Esophagus (tissue), 2 donors: ENCODE data around the gene TRIM50. TPM values are rescaled to one million over a fixed set of nuclear protein-coding genes. Genes with fewer than 3 reads are reported as not detected.

Experiments used
- H3K27ac ChIP-seq, 2 donors: one replicate each; pipeline ENCODE4 v1.5.1; 2013; ENCODE audit warnings: low read depth in 2 of 2, mild to moderate bottlenecking in 2 of 2, inconsistent platforms in 1 of 2, low read length in 1 of 2, moderate library complexity in 1 of 2
- H3K27me3 ChIP-seq, 2 donors: one replicate each; pipeline ENCODE4 v1.6.1; 2013; ENCODE audit warnings: low read length in 2 of 2, control low read depth in 1 of 2, mild to moderate bottlenecking in 1 of 2; ENCODE audit not compliant: insufficient read depth in 2 of 2, control insufficient read depth in 1 of 2
- H3K36me3 ChIP-seq, 2 donors: one replicate each; pipeline ENCODE4 v1.6.1; 2013; ENCODE audit warnings: low read length in 1 of 2; ENCODE audit not compliant: control insufficient read depth in 2 of 2, insufficient read depth in 2 of 2
- H3K4me1 ChIP-seq, 2 donors: one replicate each; pipeline ENCODE4 v1.6.1; 2013; ENCODE audit warnings: low read length in 1 of 2; ENCODE audit not compliant: control insufficient read depth in 2 of 2, insufficient read depth in 2 of 2
- H3K4me3 ChIP-seq, 2 donors: one replicate each; pipeline ENCODE4 v1.5.1; 2013; ENCODE audit warnings: low read length in 2 of 2, mild to moderate bottlenecking in 2 of 2, low read depth in 1 of 2, moderate library complexity in 1 of 2
- H3K9me3 ChIP-seq, 2 donors: one replicate each; pipeline ENCODE4 v1.6.1; 2013; ENCODE audit warnings: mild to moderate bottlenecking in 2 of 2, low read depth in 1 of 2, low read length in 1 of 2, moderate library complexity in 1 of 2; ENCODE audit not compliant: control insufficient read depth in 2 of 2, insufficient read depth in 1 of 2
- WGBS, 2 donors: extraction: QIAGEN DNeasy Blood & Tissue Kit; methylation state at CpG; one replicate each; pipeline ENCODE4 v1.1.7; 2013; 5-methylcytosine and 5-hydroxymethylcytosine counted together
- polyA plus RNA-seq, 2 donors: library from polyadenylated mRNA; stranded (reverse); fragments of 200-250 nt; gene quantifications; one replicate each; pipeline ENCODE4 v1.2.3, GENCODE V29; 2013
- donor health status: healthy with polysubstance abuse.
- donor health status: Bipolar disorder and iron deficiency.

The TRIM50 gene
- polyA plus RNA-seq, 2 donors = 0.02 TPM; not detected in 1

- H3K36me3 ChIP-seq = no peaks in the 10 kb centered on the region
- H3K27me3 ChIP-seq = no peaks in the 10 kb centered on the region
- no peak overlapping the region for H3K27ac ChIP-seq
- H3K4me1 ChIP-seq = no peaks in the 10 kb centered on the region
- 87 to 89% methylated on average over 3 of the region's 3 CpGs for WGBS, 2 donors
- no peak overlapping the region for H3K4me3 ChIP-seq
- peaks cover 0 to 7% of the 10 kb centered on the region in 2 donors for H3K9me3 ChIP-seq
Measured at GRCh38 chr7:73352784-73353183, 24.9 kb upstream of the TRIM50 start.

DNA sequence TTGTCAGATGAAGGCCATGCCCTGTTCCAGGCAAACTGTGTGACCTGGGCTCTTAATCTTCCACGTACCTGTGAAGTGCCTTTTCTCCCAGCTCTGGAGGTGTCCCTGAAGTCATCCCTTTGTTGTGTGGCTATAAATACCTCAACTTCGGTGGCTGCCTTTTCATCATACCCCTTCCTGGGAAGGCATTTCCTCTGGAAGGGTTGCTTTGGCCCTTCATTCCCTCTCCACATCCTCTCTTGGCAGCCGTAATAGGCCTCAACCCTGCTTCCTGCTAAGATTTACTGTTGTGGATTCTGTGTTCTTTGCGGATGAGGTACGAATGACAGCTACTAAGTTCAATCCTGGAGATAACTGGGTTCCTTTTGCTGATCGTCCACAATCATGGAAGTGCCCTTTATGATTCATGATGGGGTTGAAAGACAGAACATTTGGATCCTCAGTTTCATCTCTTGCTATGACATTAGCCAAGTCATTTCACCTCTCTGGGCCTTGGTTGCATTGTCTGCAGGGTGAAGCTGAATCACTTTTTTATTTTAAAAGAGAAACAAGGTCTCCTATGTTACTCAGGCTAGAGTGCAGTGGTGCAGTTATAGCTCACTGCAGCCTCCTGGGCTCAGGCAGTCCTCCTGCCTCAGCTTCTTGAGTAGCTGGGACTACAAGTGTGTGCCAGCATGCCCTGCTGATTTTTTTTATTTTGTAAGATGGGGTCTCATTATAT lies 23.7 kb upstream of the TRIM50 start:
- no peaks in the 10 kb centered on the region for H3K36me3 ChIP-seq
- H3K27ac ChIP-seq = no peak overlapping the region
- H3K4me1 ChIP-seq = no peaks in the 10 kb centered on the region
- no peak overlapping the region for H3K4me3 ChIP-seq
- H3K9me3 ChIP-seq = peaks cover 0 to 7% of the 10 kb centered on the region in 2 donors
- H3K27me3 ChIP-seq = no peaks in the 10 kb centered on the region
- WGBS, 2 donors = 72 to 76% methylated on average over 6 of the region's 6 CpGs

GRCh38 chr7:73350306-73351068 lies 22.6 kb upstream of the TRIM50 start:
- peaks cover 0 to 7% of the 10 kb centered on the region in 2 donors for H3K9me3 ChIP-seq
- no peaks in the 10 kb centered on the region for H3K27me3 ChIP-seq
- H3K27ac ChIP-seq = no peak overlapping the region
- WGBS, 2 donors = 64 to 71% methylated on average over 12 of the region's 12 CpGs
- no peak overlapping the region for H3K4me3 ChIP-seq
- H3K36me3 ChIP-seq = no peaks in the 10 kb centered on the region
- no peaks in the 10 kb centered on the region for H3K4me1 ChIP-seq

DNA sequence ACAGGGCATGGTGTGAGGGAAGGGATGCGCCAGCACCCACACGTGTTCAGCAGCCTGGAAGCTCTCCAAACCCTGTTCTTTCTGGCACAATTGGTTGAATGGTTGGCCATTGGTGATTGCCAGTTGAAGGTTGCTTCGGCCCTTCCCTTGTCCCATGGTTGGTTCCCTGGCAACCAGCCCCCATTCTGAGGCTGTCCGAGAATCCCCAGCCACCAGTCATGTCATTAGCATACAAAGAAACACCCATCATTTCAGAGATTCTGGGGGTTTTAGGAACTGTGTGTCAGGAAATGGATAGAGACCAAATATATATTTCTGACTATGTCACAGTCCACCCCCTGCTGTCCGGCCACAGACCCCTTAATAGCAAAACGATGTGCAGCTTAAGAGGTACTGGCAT lies 21.9 kb upstream of the TRIM50 start:
- Histone ChIP-seq H3K9me3 (peaks cover 0 to 7% of the 10 kb centered on the region in 2 donors), H3K27ac (no peak overlapping the region), H3K4me1 (no peaks in the 10 kb centered on the region), H3K36me3 (no peaks in the 10 kb centered on the region), H3K4me3 (no peak overlapping the region), H3K27me3 (no peaks in the 10 kb centered on the region)
- 77 to 82% methylated on average over 6 of the region's 6 CpGs for WGBS, 2 donors

DNA sequence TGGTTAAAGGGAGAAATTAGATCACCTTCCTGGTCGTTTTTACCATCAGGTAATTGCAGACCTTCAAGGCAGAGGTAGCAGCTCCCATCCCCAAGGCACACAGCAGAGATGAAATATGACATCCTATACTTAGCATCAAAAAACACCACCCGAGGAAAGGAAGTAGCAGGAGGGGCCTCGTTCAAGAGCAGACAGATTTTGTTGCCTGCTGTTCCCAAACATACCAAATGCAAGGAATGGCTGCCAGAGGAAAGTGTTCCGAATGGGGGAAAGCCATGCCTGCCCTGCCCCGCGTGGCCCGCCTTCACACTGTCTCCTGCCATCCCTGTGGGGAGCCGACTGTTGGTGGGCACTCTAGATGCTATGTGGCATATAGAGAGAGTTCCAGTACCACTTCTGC lies 18.1 kb upstream of the TRIM50 start:
- no peaks in the 10 kb centered on the region for H3K9me3 ChIP-seq
- H3K4me1 ChIP-seq = no peaks in the 10 kb centered on the region
- H3K27ac ChIP-seq = no peak overlapping the region
- no peaks in the 10 kb centered on the region for H3K27me3 ChIP-seq
- H3K4me3 ChIP-seq = no peak overlapping the region
- 58 to 63% methylated on average over 8 of the region's 8 CpGs for WGBS, 2 donors
- H3K36me3 ChIP-seq = no peaks in the 10 kb centered on the region

- Histone ChIP-seq H3K9me3 (no peaks in the 10 kb centered on the region), H3K4me1 (no peaks in the 10 kb centered on the region), H3K27me3 (no peaks in the 10 kb centered on the region), H3K36me3 (no peaks in the 10 kb centered on the region), H3K27ac (no peak overlapping the region), H3K4me3 (no peak overlapping the region)
- 51 to 60% methylated on average over 4 of the region's 4 CpGs for WGBS, 2 donors
Measured at GRCh38 chr7:73345538-73345937, 17.7 kb upstream of the TRIM50 start.

GRCh38 chr7:73343671-73344380 lies 15.9 kb upstream of the TRIM50 start:
- Histone ChIP-seq H3K4me1 (no peaks in the 10 kb centered on the region), H3K27me3 (no peaks in the 10 kb centered on the region), H3K9me3 (no peaks in the 10 kb centered on the region), H3K4me3 (no peak overlapping the region), H3K27ac (no peak overlapping the region), H3K36me3 (no peaks in the 10 kb centered on the region)
- 74 to 82% methylated on average over 7 of the region's 7 CpGs for WGBS, 2 donors

GRCh38 chr7:73342645-73343044 lies 14.8 kb upstream of the TRIM50 start:
- Histone ChIP-seq H3K27me3 (no peaks in the 10 kb centered on the region), H3K36me3 (no peaks in the 10 kb centered on the region), H3K4me1 (no peaks in the 10 kb centered on the region), H3K9me3 (no peaks in the 10 kb centered on the region), H3K27ac (no peak overlapping the region), H3K4me3 (no peak overlapping the region)
- 43% methylated on average over 8 of the region's 8 CpGs for WGBS, 2 donors

DNA sequence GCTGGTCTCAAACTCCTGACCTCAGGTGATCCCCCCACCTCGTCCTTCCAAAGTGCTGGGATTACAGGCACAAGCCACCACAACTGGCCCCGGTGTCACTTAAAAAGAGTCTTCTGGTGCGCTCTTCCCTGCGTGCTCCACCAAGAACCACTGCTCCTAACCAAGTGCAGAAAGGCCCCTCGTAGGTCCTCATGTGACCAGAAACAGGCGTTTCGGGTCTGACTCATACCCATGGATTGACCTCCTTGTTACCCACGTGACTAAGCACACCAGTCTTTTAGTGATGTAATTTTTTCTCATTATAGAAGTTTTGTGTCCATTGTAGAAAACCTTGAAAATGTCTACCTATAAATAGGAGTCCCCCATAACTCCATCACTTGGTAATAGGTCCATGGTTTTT lies 14.0 kb upstream of the TRIM50 start:
- Histone ChIP-seq H3K4me1 (no peaks in the 10 kb centered on the region), H3K9me3 (no peaks in the 10 kb centered on the region), H3K27me3 (no peaks in the 10 kb centered on the region), H3K27ac (no peak overlapping the region), H3K36me3 (no peaks in the 10 kb centered on the region), H3K4me3 (no peak overlapping the region)
- WGBS, 2 donors = 58 to 63% methylated on average over 8 of the region's 8 CpGs
